Smooth muscle cell (in vitro differentiated cells): ENCODE measurements around the gene MAD2L1BP. TPM values are rescaled to one million over a fixed set of nuclear protein-coding genes. Genes with fewer than 3 reads are reported as not detected.

Source experiments
- DNase-seq: peaks from one replicate; lab custom pipeline; 2025; ENCODE audit not compliant: unreplicated experiment; lab: John Stamatoyannopoulos, UW
- H2AFZ ChIP-seq: fragments of 200-600 bp; sonication (generic); 2 replicates; pipeline ENCODE4 v1.6.0; 2016; ENCODE audit warnings: antibody characterized with exemption, low read depth, mild to moderate bottlenecking
- H3F3A ChIP-seq: fragments of 200-600 bp; sonication (generic); 2 replicates; pipeline ENCODE4 v1.6.0; 2017; ENCODE audit warnings: antibody characterized with exemption, low read depth
- H3K27ac ChIP-seq: fragments of 200-600 bp; sonication (generic); 2 replicates; pipeline ENCODE4 v1.5.1; 2016; ENCODE audit warnings: low read depth, mild to moderate bottlenecking
- H3K27me3 ChIP-seq: fragments of 200-600 bp; sonication (generic); 2 replicates; pipeline ENCODE4 v1.6.1; 2016; ENCODE audit warnings: low read depth, mild to moderate bottlenecking
- H3K36me3 ChIP-seq: fragments of 200-600 bp; sonication (generic); 2 replicates; pipeline ENCODE4 v1.5.1; 2016; ENCODE audit warnings: low read depth
- H3K4me1 ChIP-seq: fragments of 200-600 bp; sonication (generic); 2 replicates; pipeline ENCODE4 v1.5.1; 2016; ENCODE audit warnings: low read depth
- H3K4me2 ChIP-seq: fragments of 200-600 bp; sonication (generic); 2 replicates; pipeline ENCODE4 v1.6.0; 2016; ENCODE audit warnings: mild to moderate bottlenecking
- H3K4me3 ChIP-seq: fragments of 200-600 bp; sonication (generic); 2 replicates; pipeline ENCODE4 v1.5.1; 2016; ENCODE audit warnings: mild to moderate bottlenecking
- H3K79me2 ChIP-seq: fragments of 200-600 bp; sonication (generic); 2 replicates; pipeline ENCODE4 v1.6.0; 2016; ENCODE audit warnings: low read depth, mild to moderate bottlenecking
- H3K9ac ChIP-seq: fragments of 200-600 bp; sonication (generic); 2 replicates; pipeline ENCODE4 v1.6.0; 2016; ENCODE audit warnings: low read depth
- H3K9me3 ChIP-seq: fragments of 200-600 bp; sonication (generic); replicated peaks from 2 replicates; pipeline ENCODE4 v1.5.1; 2016; ENCODE audit warnings: low read depth
- H4K20me1 ChIP-seq: fragments of 200-600 bp; sonication (generic); 2 replicates; pipeline ENCODE4 v1.6.0; 2016; ENCODE audit warnings: low read depth
- CTCF ChIP-seq: fragments of 200-600 bp; sonication (generic); IDR thresholded peaks from 2 replicates; pipeline ENCODE4 v1.5.1; 2017; ENCODE audit warnings: borderline replicate concordance, mild to moderate bottlenecking, antibody characterized with exemption; ENCODE audit not compliant: insufficient read depth, poor library complexity, severe bottlenecking
- WGBS: methylation state at CpG from one replicate; pipeline ENCODE4 v1.1.7; 2016; ENCODE audit warnings: low lambda C conversion rate; 5-methylcytosine and 5-hydroxymethylcytosine counted together
- polyA plus RNA-seq: library from polyadenylated mRNA; unstranded; fragments of >200 nt; fragmentation: Nextera tagmentation; extraction: Ambion mirVana; gene quantifications from 2 replicates; pipeline ENCODE4 v1.2.1, GENCODE V29; 2016
- total RNA-seq: library from RNA; depleted of rRNA; stranded (reverse); fragments of >200 nt; gene quantifications from 2 replicates; pipeline ENCODE4 v1.2.3, GENCODE V29; 2014

The MAD2L1BP gene
- total and polyA plus RNA-seq, 2 experiments from 2014 or later = 40.3 to 53.1 TPM

GRCh38 chr6:43674291-43674690, 38.7 kb downstream of the MAD2L1BP start:
- H3F3A ChIP-seq = peaks cover 13% of the 10 kb centered on the region
- peaks cover 10% of the 10 kb centered on the region for H3K36me3 ChIP-seq
- no peaks in the 10 kb centered on the region for H3K9me3 ChIP-seq
- no peak overlapping the region for H3K4me3 ChIP-seq
- WGBS = 98% methylated on average over 2 of the region's 2 CpGs
- no peak overlapping the region for H3K4me2 ChIP-seq
- H3K27me3 ChIP-seq = no peaks in the 10 kb centered on the region
- DNase-seq = no peak
- peaks cover 8% of the 10 kb centered on the region for H4K20me1 ChIP-seq
- no peak overlapping the region for H3K27ac ChIP-seq
- no peak overlapping the region for H2AFZ ChIP-seq
- H3K9ac ChIP-seq = no peak overlapping the region
- H3K79me2 ChIP-seq = no peaks in the 10 kb centered on the region
- no peak for TF ChIP-seq CTCF
- peaks cover 10% of the 10 kb centered on the region for H3K4me1 ChIP-seq

- Histone ChIP-seq H3K27ac (no peak overlapping the region), H3K4me2 (no peak overlapping the region), H3K4me3 (no peak overlapping the region), H4K20me1 (peaks cover 14% of the 10 kb centered on the region), H3K36me3 (peaks cover 10% of the 10 kb centered on the region), H2AFZ (no peak overlapping the region), H3K79me2 (no peaks in the 10 kb centered on the region), H3F3A (peaks cover 7% of the 10 kb centered on the region), H3K9ac (no peak overlapping the region), H3K9me3 (no peaks in the 10 kb centered on the region), H3K4me1 (peaks cover 4% of the 10 kb centered on the region), H3K27me3 (no peaks in the 10 kb centered on the region)
- WGBS = 98% methylated on average over 8 of the region's 8 CpGs
- DNase-seq = no peak
- TF ChIP-seq CTCF = no peak
Observed at GRCh38 chr6:43674921-43675320, 39.3 kb downstream of the MAD2L1BP start.

GRCh38 chr6:43676962-43677606, 41.4 kb downstream of the MAD2L1BP start:
- H3K4me1 ChIP-seq = no peaks in the 10 kb centered on the region
- H3K79me2 ChIP-seq = peaks cover 11% of the 10 kb centered on the region
- no peak overlapping the region for H3K9ac ChIP-seq
- H3K27me3 ChIP-seq = no peaks in the 10 kb centered on the region
- no peak overlapping the region for H2AFZ ChIP-seq
- peaks cover 10% of the 10 kb centered on the region for H3K36me3 ChIP-seq
- H4K20me1 ChIP-seq = peaks cover 36% of the 10 kb centered on the region
- H3K4me2 ChIP-seq = no peak overlapping the region
- WGBS = 95% methylated on average over 7 of the region's 7 CpGs
- H3K4me3 ChIP-seq = no peak overlapping the region
- no peak overlapping the region for H3K27ac ChIP-seq
- TF ChIP-seq CTCF = no peak
- H3K9me3 ChIP-seq = no peaks in the 10 kb centered on the region
- no peak for DNase-seq
- H3F3A ChIP-seq = no peaks in the 10 kb centered on the region

GRCh38 chr6:43677759-43678158, 42.1 kb downstream of the MAD2L1BP start:
- H4K20me1 ChIP-seq = peaks cover 43% of the 10 kb centered on the region
- whole genome bisulfite sequencing = 95% methylated on average over 7 of the region's 7 CpGs

More at GRCh38 chr6:43677759-43678158, 42.1 kb downstream of the MAD2L1BP start:
- Histone ChIP-seq H3K27ac (no peak overlapping the region), H3K9ac (no peak overlapping the region), H3K79me2 (peaks cover 16% of the 10 kb centered on the region), H2AFZ (no peak overlapping the region), H3F3A (no peaks in the 10 kb centered on the region), H3K4me3 (no peak overlapping the region), H3K9me3 (no peaks in the 10 kb centered on the region), H3K27me3 (no peaks in the 10 kb centered on the region), H3K4me2 (no peak overlapping the region), H3K36me3 (peaks cover 10% of the 10 kb centered on the region), H3K4me1 (no peaks in the 10 kb centered on the region)
- TF ChIP-seq CTCF = no peak
- DNase-seq = no peak
